ENCODE results near the gene TEX2. TPM values are rescaled to one million over a fixed set of nuclear protein-coding genes. Genes with fewer than 3 reads are reported as not detected.
A peak's percentile ranks its signal among the peaks of the same experiment; 100 is the strongest.

Gene TEX2
- total and polyA plus RNA-seq, 9 of the 15 experiments (the other 6 are each of a cell fraction or from before 2014, with no cell fraction given): 4.1 to 27.6 (median 19.3) TPM

DNA sequence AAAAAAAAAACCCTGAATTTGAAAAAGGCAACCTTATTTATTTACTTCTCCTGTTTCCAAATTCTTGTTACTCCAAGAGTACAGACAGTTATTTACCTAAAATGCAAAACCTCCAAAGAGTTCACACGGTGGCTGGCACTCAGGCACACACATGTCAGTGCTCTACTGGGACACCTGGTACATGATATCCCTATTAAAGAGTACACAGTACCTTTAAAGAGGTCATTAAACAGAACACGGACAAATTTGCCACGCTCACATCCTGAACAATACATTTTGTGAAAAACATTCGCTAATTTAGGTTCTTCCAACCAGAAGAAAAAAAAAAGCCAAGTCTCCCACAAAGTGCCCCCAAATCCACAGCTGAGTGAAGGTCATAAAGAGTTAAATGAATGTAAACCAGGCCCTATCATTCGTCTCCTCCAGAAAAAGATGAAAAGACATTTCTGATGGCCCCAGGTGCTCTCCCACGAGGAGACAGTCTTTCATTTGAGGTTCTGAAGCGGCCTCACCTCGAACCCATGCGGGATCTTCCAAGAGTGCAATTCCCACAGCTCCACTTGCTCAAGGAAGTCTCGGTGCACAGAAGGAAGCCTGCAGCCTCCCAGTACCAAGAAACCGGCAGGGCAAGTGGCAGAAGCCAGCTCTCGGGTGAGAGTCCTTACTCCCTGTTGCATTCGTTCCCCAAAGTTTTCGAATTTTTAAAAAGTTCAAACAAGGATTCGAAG lies 134.1 kb downstream of the TEX2 start (continued):
- TF ChIP-seq, protein P1, sequence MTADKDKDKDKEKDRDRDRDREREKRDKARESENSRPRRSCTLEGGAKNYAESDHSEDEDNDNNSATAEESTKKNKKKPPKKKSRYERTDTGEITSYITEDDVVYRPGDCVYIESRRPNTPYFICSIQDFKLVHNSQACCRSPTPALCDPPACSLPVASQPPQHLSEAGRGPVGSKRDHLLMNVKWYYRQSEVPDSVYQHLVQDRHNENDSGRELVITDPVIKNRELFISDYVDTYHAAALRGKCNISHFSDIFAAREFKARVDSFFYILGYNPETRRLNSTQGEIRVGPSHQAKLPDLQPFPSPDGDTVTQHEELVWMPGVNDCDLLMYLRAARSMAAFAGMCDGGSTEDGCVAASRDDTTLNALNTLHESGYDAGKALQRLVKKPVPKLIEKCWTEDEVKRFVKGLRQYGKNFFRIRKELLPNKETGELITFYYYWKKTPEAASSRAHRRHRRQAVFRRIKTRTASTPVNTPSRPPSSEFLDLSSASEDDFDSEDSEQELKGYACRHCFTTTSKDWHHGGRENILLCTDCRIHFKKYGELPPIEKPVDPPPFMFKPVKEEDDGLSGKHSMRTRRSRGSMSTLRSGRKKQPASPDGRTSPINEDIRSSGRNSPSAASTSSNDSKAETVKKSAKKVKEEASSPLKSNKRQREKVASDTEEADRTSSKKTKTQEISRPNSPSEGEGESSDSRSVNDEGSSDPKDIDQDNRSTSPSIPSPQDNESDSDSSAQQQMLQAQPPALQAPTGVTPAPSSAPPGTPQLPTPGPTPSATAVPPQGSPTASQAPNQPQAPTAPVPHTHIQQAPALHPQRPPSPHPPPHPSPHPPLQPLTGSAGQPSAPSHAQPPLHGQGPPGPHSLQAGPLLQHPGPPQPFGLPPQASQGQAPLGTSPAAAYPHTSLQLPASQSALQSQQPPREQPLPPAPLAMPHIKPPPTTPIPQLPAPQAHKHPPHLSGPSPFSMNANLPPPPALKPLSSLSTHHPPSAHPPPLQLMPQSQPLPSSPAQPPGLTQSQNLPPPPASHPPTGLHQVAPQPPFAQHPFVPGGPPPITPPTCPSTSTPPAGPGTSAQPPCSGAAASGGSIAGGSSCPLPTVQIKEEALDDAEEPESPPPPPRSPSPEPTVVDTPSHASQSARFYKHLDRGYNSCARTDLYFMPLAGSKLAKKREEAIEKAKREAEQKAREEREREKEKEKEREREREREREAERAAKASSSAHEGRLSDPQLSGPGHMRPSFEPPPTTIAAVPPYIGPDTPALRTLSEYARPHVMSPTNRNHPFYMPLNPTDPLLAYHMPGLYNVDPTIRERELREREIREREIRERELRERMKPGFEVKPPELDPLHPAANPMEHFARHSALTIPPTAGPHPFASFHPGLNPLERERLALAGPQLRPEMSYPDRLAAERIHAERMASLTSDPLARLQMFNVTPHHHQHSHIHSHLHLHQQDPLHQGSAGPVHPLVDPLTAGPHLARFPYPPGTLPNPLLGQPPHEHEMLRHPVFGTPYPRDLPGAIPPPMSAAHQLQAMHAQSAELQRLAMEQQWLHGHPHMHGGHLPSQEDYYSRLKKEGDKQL (CRISPR knock-in tag; IDR thresholded peaks at IDR 0.05; ENCODE audit: borderline replicate concordance): 0 out of 2 replicates have a peak, but pooled peaks have one; percentile 80
- TF ChIP-seq, protein P2, sequence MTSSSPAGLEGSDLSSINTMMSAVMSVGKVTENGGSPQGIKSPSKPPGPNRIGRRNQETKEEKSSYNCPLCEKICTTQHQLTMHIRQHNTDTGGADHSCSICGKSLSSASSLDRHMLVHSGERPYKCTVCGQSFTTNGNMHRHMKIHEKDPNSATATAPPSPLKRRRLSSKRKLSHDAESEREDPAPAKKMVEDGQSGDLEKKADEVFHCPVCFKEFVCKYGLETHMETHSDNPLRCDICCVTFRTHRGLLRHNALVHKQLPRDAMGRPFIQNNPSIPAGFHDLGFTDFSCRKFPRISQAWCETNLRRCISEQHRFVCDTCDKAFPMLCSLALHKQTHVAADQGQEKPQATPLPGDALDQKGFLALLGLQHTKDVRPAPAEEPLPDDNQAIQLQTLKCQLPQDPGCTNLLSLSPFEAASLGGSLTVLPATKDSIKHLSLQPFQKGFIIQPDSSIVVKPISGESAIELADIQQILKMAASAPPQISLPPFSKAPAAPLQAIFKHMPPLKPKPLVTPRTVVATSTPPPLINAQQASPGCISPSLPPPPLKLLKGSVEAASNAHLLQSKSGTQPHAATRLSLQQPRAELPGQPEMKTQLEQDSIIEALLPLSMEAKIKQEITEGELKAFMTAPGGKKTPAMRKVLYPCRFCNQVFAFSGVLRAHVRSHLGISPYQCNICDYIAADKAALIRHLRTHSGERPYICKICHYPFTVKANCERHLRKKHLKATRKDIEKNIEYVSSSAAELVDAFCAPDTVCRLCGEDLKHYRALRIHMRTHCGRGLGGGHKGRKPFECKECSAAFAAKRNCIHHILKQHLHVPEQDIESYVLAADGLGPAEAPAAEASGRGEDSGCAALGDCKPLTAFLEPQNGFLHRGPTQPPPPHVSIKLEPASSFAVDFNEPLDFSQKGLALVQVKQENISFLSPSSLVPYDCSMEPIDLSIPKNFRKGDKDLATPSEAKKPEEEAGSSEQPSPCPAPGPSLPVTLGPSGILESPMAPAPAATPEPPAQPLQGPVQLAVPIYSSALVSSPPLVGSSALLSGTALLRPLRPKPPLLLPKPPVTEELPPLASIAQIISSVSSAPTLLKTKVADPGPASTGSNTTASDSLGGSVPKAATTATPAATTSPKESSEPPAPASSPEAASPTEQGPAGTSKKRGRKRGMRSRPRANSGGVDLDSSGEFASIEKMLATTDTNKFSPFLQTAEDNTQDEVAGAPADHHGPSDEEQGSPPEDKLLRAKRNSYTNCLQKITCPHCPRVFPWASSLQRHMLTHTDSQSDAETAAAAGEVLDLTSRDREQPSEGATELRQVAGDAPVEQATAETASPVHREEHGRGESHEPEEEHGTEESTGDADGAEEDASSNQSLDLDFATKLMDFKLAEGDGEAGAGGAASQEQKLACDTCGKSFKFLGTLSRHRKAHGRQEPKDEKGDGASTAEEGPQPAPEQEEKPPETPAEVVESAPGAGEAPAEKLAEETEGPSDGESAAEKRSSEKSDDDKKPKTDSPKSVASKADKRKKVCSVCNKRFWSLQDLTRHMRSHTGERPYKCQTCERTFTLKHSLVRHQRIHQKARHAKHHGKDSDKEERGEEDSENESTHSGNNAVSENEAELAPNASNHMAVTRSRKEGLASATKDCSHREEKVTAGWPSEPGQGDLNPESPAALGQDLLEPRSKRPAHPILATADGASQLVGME (CRISPR knock-in tag; IDR thresholded peaks at IDR 0.05): no peak
- TF ChIP-seq HDAC6 (IDR thresholded peaks at IDR 0.05; ENCODE audit: low read depth, low read length) (no peak), MAZ (CRISPR knock-in tag; conservative IDR thresholded peaks at IDR 0.05 in 1 of 2, IDR thresholded peaks at IDR 0.05 in 1 of 2) (0 out of 4 replicates have a peak, but pooled peaks of 1 of the 2 experiments have one; percentile 10), YY1 (IDR thresholded peaks at IDR 0.05; ENCODE audit: borderline replicate concordance in 1 of 3, control insufficient read depth in 1 of 3, extremely low read depth in 1 of 3, insufficient read depth in 3 of 3, insufficient read length in 1 of 3, insufficient replicate concordance in 2 of 3, low read depth in 1 of 3, low read length in 2 of 3) (no peak), DDX20 (tag; IDR thresholded peaks at IDR 0.05; ENCODE audit: low read depth) (no peak), SMARCB1 (IDR thresholded peaks at IDR 0.05; ENCODE audit: insufficient read length, low read depth) (no peak)
- TF ChIP-seq, protein P3, sequence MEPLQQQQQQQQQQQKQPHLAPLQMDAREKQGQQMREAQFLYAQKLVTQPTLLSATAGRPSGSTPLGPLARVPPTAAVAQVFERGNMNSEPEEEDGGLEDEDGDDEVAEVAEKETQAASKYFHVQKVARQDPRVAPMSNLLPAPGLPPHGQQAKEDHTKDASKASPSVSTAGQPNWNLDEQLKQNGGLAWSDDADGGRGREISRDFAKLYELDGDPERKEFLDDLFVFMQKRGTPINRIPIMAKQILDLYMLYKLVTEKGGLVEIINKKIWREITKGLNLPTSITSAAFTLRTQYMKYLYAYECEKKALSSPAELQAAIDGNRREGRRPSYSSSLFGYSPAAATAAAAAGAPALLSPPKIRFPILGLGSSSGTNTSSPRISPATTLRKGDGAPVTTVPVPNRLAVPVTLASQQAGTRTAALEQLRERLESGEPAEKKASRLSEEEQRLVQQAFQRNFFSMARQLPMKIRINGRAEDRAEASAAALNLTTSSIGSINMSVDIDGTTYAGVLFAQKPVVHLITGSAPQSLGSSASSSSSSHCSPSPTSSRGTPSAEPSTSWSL (CRISPR knock-in tag; IDR thresholded peaks at IDR 0.05; ENCODE audit: borderline replicate concordance): no peak
